Pons (tissue), 1 donor: ENCODE data around the gene FLT4.

Experiments used
- DNase-seq: peaks from one replicate; pipeline ENCODE4 v3.0.0-alpha.2; 2016; ENCODE audit warnings: low spot score

Gene FLT4

DNA sequence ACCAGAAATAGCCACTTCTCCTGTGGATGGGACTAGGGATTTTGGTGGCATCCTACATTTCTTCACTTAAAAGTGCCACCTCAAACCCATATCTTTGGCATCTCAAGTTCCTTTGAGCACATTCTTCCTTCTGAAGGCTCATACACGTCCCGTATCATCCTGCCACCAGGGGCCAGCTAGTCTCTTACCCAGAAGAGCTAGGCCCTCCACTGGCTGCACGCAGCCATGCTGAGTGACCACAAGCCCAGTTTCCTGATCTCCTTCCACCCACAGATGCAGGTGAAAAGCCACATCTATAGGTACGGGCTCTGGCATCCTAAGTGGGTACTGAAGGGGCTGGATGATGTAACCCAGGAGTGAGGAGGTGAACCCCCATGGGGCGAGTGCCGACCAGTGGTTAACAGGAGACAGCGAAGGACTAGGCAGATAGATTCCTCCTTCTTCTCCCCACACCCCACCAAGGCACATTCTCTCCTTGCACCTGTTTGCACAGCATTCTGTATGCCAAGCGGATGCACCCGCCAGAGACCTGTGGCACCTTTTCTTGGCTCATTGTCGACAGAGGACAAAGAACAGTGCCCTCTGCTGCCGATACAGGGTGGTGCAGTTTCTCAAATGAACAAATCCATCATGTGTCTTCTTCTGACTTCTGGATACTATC, 43.7 kb downstream of the FLT4 start:
- DNase-seq: peak; percentile 37

DNA sequence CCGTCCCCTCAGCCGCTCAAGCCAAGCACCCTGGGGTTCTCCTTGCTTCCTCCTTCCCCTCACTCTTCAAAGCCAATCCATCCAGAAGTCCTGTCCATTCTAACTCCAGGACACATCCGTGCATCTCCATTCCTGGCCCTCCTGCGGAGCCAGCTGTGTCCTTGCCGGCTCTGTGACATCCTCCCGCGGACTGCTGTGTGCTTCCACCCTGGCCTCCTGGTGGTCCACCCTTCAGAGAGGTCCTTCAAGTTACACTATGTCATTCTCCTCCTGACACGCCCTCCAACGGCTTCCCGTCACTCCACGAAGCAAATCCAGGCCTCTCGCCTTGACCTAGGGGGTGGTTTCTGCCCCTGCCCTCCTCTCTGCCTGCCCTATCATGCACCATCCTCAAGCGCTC, 45.1 kb downstream of the FLT4 start:
- no peak for DNase-seq

GRCh38 chr5:180603076-180603594, 46.3 kb downstream of the FLT4 start:
- DNase-seq: no peak

DNA sequence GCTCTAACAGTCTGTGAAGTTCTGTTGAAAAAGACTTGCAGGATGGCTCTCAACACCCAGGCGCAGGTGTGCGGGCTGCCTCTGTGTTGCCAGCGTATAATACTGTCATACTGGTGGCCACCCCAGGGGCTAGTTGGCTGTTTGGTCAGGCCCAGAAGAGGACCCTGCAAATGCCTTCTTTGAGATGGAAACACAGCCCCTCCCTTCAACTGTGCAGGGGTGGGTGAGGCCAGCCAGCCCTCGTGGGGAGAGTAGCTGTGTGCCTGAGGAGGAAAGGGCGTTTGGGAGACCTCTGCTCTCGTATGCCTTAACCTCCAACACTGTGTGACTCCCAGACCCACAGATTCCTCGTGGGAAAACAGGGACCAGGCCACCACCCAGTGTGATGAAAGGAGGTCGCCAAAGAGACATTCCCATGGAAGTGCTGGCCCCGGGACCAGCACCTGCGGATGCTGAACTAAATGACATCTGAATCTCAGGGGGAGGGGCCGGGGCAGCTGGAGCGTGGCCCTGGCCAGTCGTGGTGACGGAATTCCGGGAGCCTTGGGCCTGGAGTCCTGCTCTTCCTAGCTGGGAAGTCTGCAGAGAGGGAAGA, 46.8 kb downstream of the FLT4 start:
- no peak for DNase-seq

DNA sequence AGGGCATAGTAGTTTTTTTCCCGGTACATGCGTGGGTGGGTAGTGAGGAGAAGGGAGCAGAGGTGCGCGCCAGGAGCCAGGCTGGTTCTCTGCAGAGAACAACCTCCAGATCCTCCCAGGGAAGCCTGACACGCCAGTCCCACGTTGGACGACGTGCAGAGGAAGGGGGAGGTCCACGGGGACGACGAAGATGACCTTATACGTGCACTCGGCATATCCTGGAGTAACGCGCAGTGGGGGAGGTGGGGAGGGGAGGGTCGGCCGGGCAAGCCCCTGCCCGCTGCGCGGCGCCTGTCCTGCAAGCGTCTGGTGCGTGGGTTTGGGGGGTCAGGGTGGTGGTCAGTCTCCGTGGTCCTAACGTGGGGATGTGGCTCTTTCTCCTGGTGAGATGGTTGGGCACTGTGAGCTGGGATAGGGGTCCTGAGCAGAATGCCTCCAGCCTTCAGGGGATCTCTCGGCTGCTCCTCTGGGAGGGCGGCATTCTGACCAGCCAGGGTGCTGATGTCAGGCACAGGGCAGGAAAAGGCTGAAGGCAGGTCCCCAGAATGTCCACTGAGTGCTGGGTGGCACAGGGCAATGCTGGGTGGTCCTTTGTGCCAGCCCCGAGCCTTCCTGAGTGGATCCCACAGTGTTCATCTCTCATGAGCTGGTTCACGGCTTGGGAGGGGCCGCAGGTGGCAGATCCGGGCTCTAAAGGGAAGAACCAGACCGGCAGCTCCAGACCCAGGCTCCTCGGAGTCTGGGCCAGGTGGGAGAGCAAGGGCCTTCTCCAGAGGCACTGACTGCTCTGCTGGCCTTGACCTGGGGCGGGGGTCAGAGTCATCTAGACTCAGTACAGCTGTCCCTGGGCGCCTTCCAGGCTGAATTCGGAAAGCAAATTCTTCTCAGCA, 47.6 kb downstream of the FLT4 start:
- DNase-seq: no peak

DNA sequence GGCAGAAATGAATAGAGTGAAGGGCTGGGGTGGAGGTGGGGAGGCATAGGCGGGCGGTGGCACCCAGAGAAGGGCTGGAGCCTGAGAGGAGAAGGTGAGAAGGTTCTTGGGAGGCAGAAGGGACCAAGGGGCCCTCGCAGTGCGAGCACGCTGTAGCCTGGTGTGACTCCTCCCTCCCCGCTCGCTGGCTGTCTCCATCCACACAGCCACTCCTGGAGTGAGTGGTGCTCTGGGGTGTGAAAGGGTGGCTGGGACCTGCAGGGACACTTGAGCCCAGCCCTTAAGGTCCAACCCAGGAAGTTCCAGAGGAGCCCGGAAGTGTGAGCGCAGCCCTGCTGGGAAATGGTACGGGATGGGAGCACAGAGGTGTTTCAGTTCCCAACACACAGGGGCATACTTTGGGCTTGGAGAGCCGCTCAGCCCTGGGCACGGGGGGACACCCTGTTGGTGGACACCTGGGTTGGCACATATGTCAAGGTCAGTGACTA, 48.8 kb downstream of the FLT4 start:
- no peak for DNase-seq

DNA sequence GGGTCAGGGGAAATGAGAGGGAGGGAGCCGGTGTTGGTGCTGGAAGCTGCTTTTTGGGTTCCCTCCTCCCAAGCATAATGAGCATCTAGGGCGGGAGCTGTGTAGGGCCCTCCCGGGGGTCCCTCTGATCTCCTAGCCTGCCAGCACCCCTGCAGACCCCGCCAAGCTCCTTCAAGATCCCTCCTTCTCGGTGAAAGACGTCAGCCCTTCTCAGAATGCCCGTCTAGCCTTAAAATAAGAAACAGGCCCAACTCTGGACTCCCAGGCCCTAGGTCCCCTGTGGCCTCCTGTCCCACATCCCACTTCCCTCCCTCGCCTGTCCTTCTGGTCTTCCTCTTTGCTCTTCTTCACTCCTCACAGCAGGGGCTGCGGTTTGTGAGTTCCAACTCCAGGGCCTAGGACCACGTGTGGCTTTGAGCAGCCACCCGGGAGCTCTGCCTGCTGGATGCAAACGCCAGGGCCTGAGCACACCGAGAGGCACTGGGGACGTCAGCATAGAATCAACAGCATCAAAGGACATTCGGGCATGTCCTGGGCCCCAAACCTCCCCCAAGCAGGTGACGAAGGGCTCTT, 49.3 kb downstream of the FLT4 start:
- DNase-seq: no peak

- DNase-seq: no peak
These were observed 49.8 kb downstream of the FLT4 start for GRCh38 chr5:180599590-180599914.

DNA sequence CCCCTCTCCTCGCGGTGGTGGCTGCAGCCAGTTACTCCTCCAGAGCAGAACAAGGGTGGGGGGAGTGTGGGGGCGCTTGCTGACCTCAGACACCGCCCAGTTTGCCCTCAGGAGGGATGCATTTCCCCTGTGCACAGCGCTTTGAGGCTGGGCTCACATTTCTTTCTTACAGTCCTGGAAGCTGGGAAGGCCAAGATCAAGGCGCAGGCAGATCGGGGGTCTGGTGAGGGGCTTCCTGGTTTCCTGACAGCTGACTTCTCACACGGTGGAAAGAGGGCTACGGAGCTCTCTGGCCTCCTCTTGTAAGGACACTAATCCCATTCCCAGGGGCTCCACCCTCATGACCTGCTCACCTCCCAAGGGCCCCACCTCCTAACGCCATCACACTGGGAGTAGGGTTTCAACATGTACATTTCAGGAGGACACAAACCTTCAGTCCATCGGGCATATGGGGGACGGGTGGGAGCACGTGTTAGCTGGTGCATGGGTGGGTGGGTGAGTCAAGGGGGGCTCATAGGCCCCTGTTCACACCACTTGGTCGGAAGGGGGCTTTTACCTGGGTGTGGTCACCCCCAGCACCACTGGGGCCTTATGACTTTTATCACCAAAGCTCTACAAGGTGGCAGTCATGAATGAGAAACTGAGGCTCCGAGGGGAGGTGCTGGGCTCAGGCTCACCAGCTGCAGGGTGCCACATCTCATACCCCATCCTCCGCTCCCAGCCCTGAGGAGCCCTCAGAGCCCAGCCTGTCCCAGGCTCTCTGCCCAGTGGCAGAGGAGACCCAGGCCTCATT, 50.4 kb downstream of the FLT4 start:
- DNase-seq: no peak

DNA sequence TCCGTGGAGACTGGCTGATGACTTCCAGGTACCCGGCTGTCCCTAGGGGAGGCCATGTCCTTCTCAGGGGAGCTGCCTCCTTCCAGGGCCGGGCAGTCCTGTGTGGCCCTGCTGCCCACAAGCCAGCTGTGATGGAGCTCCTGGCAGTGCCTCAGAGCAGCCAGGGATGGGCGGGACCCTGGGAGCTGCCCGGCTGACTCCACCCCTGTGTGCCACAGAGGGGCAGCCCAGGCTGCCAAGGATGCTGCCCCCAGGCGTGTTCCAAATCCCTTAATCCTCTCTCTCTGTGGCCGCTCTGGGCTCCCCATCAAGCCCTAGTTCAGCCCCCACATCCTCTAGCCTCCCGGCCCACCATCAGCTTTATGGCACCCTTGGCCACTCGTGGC, 51.1 kb downstream of the FLT4 start:
- DNase-seq: no peak

DNA sequence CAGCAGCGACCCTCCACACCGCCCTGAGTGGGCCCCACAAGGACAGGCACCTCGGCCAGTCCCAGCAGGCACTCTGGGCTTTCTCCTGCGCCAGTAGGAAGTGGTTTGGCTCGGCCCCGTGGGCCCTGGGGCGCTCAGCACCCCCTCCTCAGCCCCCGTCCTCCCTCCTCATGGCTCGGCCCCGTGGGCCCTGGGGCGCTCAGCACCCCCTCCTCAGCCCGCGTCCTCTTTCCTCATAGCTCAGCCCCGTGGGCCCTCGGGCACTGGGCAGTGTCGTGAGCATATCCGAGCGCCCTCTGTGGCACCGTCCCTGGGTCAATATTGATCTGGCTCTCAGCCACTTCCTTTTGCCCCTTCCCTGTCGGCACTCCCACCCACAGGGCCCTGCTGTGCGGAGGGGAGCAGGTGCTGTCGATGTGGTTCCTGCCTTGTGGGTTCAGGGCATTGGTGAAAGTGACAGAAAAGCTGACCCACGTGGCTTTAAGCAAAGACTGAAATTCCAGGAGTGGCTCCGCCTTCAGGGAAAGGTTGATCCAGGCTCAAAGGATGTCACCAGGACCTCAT, 52.6 kb downstream of the FLT4 start:
- no peak for DNase-seq

DNA sequence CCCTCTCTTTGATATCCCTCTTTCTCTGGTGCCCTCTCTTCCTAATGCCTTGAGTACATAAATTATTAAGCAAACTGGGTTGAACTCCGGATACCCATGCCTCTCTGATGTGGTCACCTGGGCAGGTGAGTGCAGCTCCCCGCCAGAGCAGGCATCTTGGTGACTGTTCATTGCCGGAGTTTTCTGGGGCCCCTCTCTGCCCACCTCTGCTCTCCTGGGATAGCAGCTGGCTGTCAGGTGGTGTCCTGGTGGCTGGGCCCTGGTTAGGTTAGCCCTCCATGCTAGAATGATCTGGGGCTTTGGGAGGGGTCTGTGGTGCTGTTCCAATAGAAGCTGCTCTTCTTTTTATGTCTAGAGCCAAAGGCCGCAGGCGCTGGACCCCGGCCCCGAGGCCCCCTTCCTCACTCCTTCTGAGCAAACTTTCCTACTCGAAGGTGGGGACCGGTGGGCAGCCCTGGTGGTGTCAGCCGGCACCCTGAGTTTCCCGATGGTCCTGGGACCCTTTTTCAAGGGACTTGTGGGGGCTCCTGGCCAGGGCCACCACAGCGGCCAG, 53.2 kb downstream of the FLT4 start:
- DNase-seq: no peak

GRCh38 chr5:180595381-180596114, 53.9 kb downstream of the FLT4 start:
- no peak for DNase-seq

- no peak for DNase-seq
These were observed 54.4 kb downstream of the FLT4 start for GRCh38 chr5:180595046-180595379.

- no peak for DNase-seq
These were observed 54.9 kb downstream of the FLT4 start for GRCh38 chr5:180594311-180595045.

DNA sequence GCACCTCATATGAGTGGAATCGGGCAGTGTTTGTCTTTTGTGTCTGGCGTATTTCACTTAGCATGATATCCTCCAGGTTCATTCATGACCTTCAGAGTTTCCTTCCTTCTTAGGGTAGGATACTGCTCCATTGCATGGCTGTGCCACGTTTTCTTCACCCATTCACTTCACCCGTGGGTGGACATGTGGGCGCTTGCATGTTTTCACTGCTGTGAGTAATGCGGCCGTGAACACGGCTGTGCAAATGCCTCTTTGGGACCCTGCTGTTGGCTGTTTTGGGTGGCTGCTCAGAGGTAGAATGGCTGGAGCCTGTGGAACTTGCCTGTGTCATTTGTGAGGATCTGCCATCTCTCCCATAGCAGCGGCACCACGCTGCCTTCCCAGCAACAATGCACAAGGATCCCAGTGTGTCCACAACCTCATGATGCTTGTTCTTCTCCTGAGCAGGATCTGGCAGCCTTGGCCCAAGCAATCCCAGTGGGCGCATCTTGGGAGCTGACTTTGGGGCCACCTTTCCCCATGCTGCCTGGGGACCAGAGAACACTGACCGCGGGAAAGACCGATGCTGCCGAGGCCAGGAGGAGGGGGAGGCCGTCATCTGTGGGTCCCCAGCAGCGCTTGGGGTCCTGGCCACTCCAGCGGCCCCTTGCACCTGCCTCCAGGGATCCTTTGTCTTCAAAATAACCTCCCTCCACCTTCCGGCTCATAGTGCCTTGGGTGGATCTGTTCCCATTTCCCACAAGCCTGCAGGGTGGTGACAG, 55.8 kb downstream of the FLT4 start:
- DNase-seq: no peak

GRCh38 chr5:180592176-180592575, 57.2 kb downstream of the FLT4 start:
- DNase-seq: no peak

- no peak for DNase-seq
These were observed 58.0 kb downstream of the FLT4 start, which contains the start of gene SCGB3A1 for GRCh38 chr5:180591311-180591887. Gene SCGB3A1, minus strand, starts transcription at chr5:180591499. Its CDS starts 37 bp downstream, at chr5:180591462.
